Fibroblast of mammary gland (primary cell): ENCODE measurements around the gene MKLN1.
A peak's percentile ranks its signal among the peaks of the same experiment; 100 is the strongest.
"Not testable (repeated sequence)": the region's sequence is repeated elsewhere in the genome, so short reads cannot be mapped to it uniquely, and the experiment has no call there.

Experiments
- DNase-seq: peaks from one replicate; pipeline ENCODE4 v3.0.0-alpha.2; 2010; ENCODE audit warnings: low read depth
- H3K4me3 ChIP-seq: 2 replicates; pipeline ENCODE4 v1.5.1; 2011; ENCODE audit warnings: low read depth, mild to moderate bottlenecking, low read length, moderate library complexity; ENCODE audit not compliant: control insufficient read depth
- TF ChIP-seq, protein P1 (sequence below): conservative IDR thresholded peaks from 2 replicates; pipeline ENCODE4 v1.5.1; 2011; ENCODE audit warnings: low read depth, low read length, inconsistent platforms; ENCODE audit not compliant: control insufficient read depth, insufficient read depth

Gene MKLN1

DNA sequence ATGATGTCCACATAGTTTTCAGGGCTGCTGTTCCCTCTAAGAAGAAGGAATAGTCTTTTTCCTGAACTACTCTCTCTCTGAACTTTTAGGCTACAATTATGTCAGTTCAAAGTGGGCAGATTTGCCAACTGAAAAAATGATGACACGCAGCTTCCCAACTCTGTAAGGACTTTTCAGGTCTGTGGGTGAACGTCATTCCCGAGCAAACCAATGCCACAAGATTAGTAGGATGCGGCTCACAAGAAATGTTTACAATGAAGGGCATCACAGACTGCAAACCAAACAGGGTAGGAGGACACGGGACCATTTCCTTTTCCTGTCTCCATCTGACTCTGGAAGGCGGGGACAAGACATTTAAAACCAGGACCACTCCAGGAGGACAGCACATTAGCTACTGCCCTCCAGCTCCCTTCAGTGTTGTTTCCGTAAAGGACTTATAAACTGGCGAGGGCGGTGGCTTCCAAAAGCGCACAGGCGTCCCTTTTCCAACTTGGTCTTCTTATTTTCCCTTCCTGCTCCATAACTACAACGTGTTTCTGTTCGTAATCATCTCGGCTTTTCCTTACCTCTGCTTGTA lies 539 bp upstream of the MKLN1 start:
- peak; percentile 80 for DNase-seq
- peak overlapping the region; percentile 94 for H3K4me3 ChIP-seq
- TF ChIP-seq, protein P1, sequence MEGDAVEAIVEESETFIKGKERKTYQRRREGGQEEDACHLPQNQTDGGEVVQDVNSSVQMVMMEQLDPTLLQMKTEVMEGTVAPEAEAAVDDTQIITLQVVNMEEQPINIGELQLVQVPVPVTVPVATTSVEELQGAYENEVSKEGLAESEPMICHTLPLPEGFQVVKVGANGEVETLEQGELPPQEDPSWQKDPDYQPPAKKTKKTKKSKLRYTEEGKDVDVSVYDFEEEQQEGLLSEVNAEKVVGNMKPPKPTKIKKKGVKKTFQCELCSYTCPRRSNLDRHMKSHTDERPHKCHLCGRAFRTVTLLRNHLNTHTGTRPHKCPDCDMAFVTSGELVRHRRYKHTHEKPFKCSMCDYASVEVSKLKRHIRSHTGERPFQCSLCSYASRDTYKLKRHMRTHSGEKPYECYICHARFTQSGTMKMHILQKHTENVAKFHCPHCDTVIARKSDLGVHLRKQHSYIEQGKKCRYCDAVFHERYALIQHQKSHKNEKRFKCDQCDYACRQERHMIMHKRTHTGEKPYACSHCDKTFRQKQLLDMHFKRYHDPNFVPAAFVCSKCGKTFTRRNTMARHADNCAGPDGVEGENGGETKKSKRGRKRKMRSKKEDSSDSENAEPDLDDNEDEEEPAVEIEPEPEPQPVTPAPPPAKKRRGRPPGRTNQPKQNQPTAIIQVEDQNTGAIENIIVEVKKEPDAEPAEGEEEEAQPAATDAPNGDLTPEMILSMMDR: no peak

DNA sequence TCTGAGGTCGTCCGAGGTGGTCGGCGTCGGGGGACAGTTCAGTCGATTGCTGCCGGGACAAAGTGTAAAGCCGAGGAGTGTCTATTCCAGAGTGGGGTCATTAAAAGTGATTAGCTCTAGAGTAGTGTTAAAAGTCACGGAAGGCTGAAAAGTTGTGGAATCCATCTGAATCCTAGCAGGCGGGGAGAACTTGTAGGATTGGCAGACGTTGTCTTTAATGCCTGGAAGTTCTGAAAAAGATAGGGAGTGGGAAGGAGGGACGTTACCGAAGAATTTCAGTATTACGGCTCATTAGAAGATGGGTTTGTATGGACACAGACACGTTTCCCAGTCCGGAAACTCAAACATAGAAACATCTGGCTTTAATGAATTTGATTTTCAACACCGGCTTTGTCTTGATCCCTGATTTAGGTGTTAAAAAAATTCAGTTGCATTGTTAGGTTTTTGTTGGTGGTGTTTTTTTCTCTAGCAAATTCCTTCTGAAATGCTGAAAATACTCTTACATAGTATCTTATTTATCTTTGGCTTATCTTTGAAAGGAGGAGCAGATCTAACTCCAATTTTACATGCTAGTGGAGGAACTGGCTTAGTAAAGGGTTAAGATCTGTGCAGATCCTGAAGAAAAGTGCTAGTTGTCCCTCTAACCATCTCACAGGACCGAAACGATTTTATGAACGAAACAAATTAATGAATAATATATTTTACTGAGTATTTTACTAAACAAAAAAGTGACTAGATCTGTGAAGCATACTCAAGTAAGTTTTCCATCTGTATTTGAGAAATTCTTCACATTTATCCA lies 900 bp downstream of the MKLN1 start:
- TF ChIP-seq, protein P1: no peak
- peak; percentile 51 for DNase-seq
- peak overlapping the region; percentile 94 for H3K4me3 ChIP-seq

DNA sequence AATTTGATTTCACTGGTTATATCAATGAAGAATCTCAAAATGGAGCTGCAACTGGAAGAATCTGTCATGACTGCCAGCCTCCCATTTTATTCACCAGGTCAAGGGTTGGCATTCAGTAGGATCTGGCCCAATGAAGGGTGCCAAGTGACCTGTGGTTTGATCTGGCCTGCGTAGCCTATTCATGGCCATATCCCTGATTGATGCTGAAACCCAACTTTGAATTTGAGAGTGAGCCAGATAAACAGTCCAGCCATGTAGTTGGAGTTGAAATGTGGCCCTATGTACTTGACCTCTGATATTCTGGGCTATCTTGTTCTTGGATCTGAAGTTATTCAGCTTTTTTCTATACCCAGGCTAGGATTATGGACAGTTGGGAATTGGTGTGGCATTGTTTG lies 1.5 kb downstream of the MKLN1 start:
- DNase-seq: peak; percentile 48
- peak overlapping the region; percentile 94 for H3K4me3 ChIP-seq
- TF ChIP-seq, protein P1: no peak

DNA sequence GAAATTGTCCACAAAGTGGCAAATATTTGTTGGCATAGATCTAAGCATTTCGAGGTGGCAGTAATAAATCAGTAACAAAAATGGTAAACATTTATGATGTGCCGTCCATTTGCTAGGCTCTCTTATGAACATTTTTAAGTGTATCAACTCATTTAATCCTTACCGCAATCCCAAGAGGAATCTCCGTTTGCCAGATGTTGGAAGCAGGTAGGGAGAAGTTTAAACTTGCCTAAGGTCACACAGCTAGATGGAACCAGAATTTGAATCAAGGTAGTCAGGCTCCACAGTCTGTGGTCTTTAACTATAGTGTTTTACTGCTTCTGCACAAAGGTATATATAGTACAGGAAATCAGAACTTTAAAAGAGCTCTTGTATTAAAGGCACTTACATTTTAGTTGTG lies 2.6 kb downstream of the MKLN1 start:
- H3K4me3 ChIP-seq: no peak overlapping the region
- peak; percentile 6 for DNase-seq
- TF ChIP-seq, protein P1: no peak

DNA sequence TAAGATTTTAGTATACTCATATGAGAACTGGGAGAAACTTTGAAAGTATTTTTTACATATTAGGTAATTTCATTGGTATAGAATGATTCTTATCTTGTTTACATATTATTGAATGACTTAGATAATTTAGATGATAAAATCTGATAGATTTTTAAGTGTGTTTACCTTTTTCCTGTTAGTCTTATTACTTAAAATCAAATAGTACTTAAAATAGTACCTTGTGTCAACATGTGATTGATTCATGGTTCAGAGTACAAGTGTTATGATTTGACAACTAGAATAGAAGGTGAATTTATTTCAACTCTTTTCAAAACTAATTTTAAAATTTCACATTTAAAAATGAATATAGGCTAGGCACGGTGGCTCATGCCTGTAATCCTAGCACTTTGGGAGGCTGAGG lies 4.1 kb downstream of the MKLN1 start:
- H3K4me3 ChIP-seq: no peak overlapping the region
- no peak for DNase-seq
- TF ChIP-seq, protein P1: no peak

DNA sequence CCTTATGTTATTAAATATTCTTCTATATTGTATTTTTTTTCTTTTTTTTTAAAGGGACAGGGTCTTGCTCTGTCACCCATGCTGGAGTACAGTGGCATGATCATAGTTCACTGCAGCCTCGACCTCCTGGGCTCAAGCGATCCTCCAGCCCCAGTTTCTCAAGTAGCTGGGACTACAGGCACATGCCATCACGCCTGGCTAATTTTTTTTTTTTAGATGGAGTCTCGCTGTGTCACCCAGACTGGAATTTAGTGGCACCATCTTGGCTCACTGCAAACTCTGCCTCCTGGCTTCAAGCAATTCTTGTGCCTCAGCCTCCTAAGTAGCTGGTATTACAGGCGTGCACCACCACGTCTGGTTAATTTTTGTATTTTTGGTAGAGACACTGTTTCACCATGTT lies 5.1 kb downstream of the MKLN1 start:
- not testable (repeated sequence) for H3K4me3 ChIP-seq, DNase-seq

DNA sequence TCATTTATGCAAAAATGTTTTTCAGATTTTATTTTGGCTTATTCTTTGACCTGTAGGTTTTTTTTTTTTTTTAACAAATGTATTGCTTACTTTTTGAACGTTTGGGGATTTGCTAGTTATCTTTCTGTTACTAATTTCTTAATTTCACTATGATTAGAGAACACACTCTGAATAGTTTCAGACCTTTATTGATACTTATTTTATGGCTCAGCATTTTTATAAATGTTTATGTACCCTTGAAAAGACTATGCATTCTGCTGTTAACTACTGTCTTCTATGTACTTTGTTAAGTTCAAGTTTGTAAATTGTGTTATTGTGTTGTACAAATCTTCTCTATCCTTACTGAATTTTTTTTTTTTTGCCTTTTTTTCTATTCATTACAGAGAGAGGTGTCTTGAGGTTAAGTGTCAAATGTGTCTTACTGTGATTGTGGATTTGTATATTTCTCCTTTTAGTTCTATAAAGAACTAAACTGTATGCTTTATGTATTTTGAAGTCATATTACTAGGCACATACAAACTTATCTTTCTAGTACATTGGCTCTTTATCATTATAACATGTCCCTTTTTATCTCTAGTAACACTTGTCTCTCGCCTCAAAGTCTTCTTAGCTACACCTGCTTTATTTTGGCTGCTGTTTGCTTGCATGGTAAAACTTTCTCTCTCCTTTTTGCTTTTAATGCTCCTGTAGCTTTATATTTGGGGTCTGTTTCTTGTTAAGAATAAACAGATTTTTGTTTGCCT lies 8.1 kb downstream of the MKLN1 start:
- no peak for DNase-seq
- H3K4me3 ChIP-seq: no peak overlapping the region
- TF ChIP-seq, protein P1: no peak
